Measurements from ENCODE around the gene MAP3K1.

The MAP3K1 gene

GRCh38 chr5:56881571-56881970, 66.2 kb downstream of the MAP3K1 start:
- H3K27ac ChIP-seq = no peak overlapping the region

GRCh38 chr5:56893251-56893951, 78.1 kb downstream of the MAP3K1 start:
- no peak overlapping the region for H3K4me3 ChIP-seq
- H3K27ac ChIP-seq = no peak overlapping the region

More at GRCh38 chr5:56881571-56881970, 66.2 kb downstream of the MAP3K1 start:
- no peak overlapping the region for H3K4me3 ChIP-seq

- H3K4me3 ChIP-seq = no peak overlapping the region
- H3K27ac ChIP-seq = no peak overlapping the region
These were observed 81.4 kb downstream of the MAP3K1 start for GRCh38 chr5:56896763-56897162.

- no peak overlapping the region for H3K4me3 ChIP-seq
- H3K27ac ChIP-seq = no peak overlapping the region
These were observed 82.9 kb downstream of the MAP3K1 start for GRCh38 chr5:56898213-56898612.

GRCh38 chr5:56900395-56900794, 85.0 kb downstream of the MAP3K1 start:
- Histone ChIP-seq H3K4me3 (no peak overlapping the region), H3K27ac (no peak overlapping the region)

- H3K27ac ChIP-seq = no peak overlapping the region
These were observed 85.7 kb downstream of the MAP3K1 start for GRCh38 chr5:56900858-56901578.

GRCh38 chr5:56908942-56909293, 93.6 kb downstream of the MAP3K1 start:
- peak overlapping the region; percentile 37 to 95 (median 89) for H3K27ac ChIP-seq

More at GRCh38 chr5:56900858-56901578, 85.7 kb downstream of the MAP3K1 start:
- H3K4me3 ChIP-seq = no peak overlapping the region

GRCh38 chr5:56909294-56910209, 94.2 kb downstream of the MAP3K1 start, which contains the start of gene SETD9:
Gene SETD9, plus strand, starts transcription at chr5:56909596. Its CDS starts 50 bp downstream, at chr5:56909646.
- H3K27ac ChIP-seq = peak within 1 kb of the TSS; percentile 52 to 95 (median 89)
- peak within 1 kb of the TSS; percentile 54 to 81 (median 65) for H3K4me3 ChIP-seq

More at GRCh38 chr5:56908942-56909293, 93.6 kb downstream of the MAP3K1 start:
- peak overlapping the region; percentile 54 to 81 (median 65) for H3K4me3 ChIP-seq

- Histone ChIP-seq H3K4me3 (peak overlapping the region; percentile 54 to 81 (median 65)), H3K27ac (peak overlapping the region; percentile 52 to 95 (median 89))
These were observed 95.0 kb downstream of the MAP3K1 start for GRCh38 chr5:56910210-56910965.

GRCh38 chr5:56913766-56914165, 98.4 kb downstream of the MAP3K1 start:
- H3K27ac ChIP-seq = no peak overlapping the region
- H3K4me3 ChIP-seq = no peak overlapping the region

- Histone ChIP-seq H3K4me3 (no peak overlapping the region), H3K27ac (no peak overlapping the region)
These were observed 99.3 kb downstream of the MAP3K1 start for GRCh38 chr5:56914678-56915077.

- Histone ChIP-seq H3K27ac (no peak overlapping the region), H3K4me3 (no peak overlapping the region)
These were observed 102.2 kb downstream of the MAP3K1 start for GRCh38 chr5:56917534-56917933.

- no peak overlapping the region for H3K27ac ChIP-seq
- H3K4me3 ChIP-seq = no peak overlapping the region
These were observed 102.7 kb downstream of the MAP3K1 start for GRCh38 chr5:56918054-56918453.

GRCh38 chr5:56919942-56920662, 104.8 kb downstream of the MAP3K1 start:
- no peak overlapping the region for H3K27ac ChIP-seq
- H3K4me3 ChIP-seq = no peak overlapping the region

- Histone ChIP-seq H3K4me3 (no peak overlapping the region), H3K27ac (no peak overlapping the region)
These were observed 107.6 kb downstream of the MAP3K1 start for GRCh38 chr5:56922922-56923321.

- Histone ChIP-seq H3K27ac (no peak overlapping the region), H3K4me3 (no peak overlapping the region)
These were observed 119.0 kb downstream of the MAP3K1 start for GRCh38 chr5:56934325-56934724.

- Histone ChIP-seq H3K27ac (no peak overlapping the region), H3K4me3 (no peak overlapping the region)
These were observed 123.5 kb downstream of the MAP3K1 start for GRCh38 chr5:56938858-56939257.

- Histone ChIP-seq H3K27ac (no peak overlapping the region), H3K4me3 (no peak overlapping the region)
These were observed 126.6 kb downstream of the MAP3K1 start for GRCh38 chr5:56941981-56942380.
